Measurements from ENCODE around the gene MS4A10. TPM values are rescaled to one million over a fixed set of nuclear protein-coding genes. Genes with fewer than 3 reads are reported as not detected.

Gene MS4A10
- total RNA-seq (2014; rRNA removed; shearing (Covaris generic)): not detected in 2 replicates
- polyA plus RNA-seq (2016; fragmentation: Nextera tagmentation; extraction: Ambion mirVana): not detected in 2 replicates
- long read RNA-seq: 0 reads

DNA sequence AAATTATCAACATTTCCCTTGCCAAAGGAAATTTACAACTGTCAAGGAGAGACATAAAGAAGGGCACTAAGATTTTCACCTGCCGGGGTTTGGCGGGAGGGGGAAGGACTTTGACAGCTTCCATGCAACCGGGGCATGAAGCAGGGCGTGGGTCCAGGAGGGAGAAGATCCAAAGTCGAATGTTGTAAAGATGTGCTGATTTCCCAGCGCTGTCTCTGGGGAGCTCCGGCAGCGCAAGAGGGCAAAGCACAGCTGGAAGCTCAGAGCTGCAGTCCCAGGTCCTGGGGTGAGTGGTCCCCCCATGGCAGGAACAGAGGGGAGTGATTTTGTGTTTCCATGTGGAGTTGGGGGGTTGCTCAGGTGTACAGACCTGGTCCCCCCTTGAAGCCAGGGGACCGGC lies at the start of gene MS4A10:
Gene MS4A10, plus strand, starts transcription at position 198 of the 400 bp plus-strand sequence. CDS start 5,003 bp downstream, outside the sequence.
- Histone ChIP-seq H3K4me2 (no peak within 1 kb of the TSS), H3K79me2 (replicated peaks; ENCODE audit: insufficient read depth) (no peaks in the 10 kb centered on the region), H4K20me1 (replicated peaks; ENCODE audit: insufficient read depth) (no peaks in the 10 kb centered on the region), H3K27ac (ENCODE audit: low read depth) (no peak within 1 kb of the TSS), H2AFZ (no peak within 1 kb of the TSS), H3F3A (replicated peaks; ENCODE audit: low read depth) (no peaks in the 10 kb centered on the region), H3K4me1 (ENCODE audit: insufficient read depth) (no peaks in the 10 kb centered on the region), H3K9me2 (ENCODE audit: insufficient read depth) (peaks cover 2% of the 10 kb centered on the region; the same call in 1 of the 2 replicates), H3K27me3 (ENCODE audit: insufficient read depth) (no peaks in the 10 kb centered on the region), H3K36me3 (ENCODE audit: insufficient read depth) (no peaks in the 10 kb centered on the region), H3K4me3 (no peak within 1 kb of the TSS)
- peaks cover 4% of the 10 kb centered on the region for H3K27me3 Mint-ChIP-seq (ENCODE audit: insufficient read depth, low read depth, poor library complexity)
- H3K4me3 Mint-ChIP-seq: no peak within 1 kb of the TSS
- DNase-seq (ENCODE audit: low spot score) (no peak), ATAC-seq (no peak)
- peaks cover 2% of the 10 kb centered on the region; the same call in 2 of the 3 replicates for H3K9me3 Mint-ChIP-seq
- H3K27ac Mint-ChIP-seq: no peak within 1 kb of the TSS
- TF ChIP-seq, protein P1, sequence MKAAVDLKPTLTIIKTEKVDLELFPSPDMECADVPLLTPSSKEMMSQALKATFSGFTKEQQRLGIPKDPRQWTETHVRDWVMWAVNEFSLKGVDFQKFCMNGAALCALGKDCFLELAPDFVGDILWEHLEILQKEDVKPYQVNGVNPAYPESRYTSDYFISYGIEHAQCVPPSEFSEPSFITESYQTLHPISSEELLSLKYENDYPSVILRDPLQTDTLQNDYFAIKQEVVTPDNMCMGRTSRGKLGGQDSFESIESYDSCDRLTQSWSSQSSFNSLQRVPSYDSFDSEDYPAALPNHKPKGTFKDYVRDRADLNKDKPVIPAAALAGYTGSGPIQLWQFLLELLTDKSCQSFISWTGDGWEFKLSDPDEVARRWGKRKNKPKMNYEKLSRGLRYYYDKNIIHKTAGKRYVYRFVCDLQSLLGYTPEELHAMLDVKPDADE (IDR thresholded peaks at IDR 0.05): no peak
- TF ChIP-seq ZNF114 (CRISPR knock-in tag; IDR thresholded peaks at IDR 0.05) (no peak), EZH2 (IDR thresholded peaks at IDR 0.05; ENCODE audit: low read depth, unreplicated experiment) (no peak), EZH2phosphoT487 (IDR thresholded peaks at IDR 0.05; ENCODE audit: unreplicated experiment) (no peak), ZNF331 (CRISPR knock-in tag; IDR thresholded peaks at IDR 0.05; ENCODE audit: low read depth) (no peak), JUNB (IDR thresholded peaks at IDR 0.05; ENCODE audit: unreplicated experiment) (no peak), POLR2AphosphoS5 (IDR thresholded peaks at IDR 0.05; ENCODE audit: low read depth) (no peak), STAT1 (IDR thresholded peaks at IDR 0.05; ENCODE audit: unreplicated experiment) (no peak), NANOG (IDR thresholded peaks at IDR 0.05; ENCODE audit: borderline replicate concordance) (no peak), CREB1 (CRISPR knock-in tag; IDR thresholded peaks at IDR 0.05; ENCODE audit: low read depth) (no peak)
- TF ChIP-seq, protein P2, sequence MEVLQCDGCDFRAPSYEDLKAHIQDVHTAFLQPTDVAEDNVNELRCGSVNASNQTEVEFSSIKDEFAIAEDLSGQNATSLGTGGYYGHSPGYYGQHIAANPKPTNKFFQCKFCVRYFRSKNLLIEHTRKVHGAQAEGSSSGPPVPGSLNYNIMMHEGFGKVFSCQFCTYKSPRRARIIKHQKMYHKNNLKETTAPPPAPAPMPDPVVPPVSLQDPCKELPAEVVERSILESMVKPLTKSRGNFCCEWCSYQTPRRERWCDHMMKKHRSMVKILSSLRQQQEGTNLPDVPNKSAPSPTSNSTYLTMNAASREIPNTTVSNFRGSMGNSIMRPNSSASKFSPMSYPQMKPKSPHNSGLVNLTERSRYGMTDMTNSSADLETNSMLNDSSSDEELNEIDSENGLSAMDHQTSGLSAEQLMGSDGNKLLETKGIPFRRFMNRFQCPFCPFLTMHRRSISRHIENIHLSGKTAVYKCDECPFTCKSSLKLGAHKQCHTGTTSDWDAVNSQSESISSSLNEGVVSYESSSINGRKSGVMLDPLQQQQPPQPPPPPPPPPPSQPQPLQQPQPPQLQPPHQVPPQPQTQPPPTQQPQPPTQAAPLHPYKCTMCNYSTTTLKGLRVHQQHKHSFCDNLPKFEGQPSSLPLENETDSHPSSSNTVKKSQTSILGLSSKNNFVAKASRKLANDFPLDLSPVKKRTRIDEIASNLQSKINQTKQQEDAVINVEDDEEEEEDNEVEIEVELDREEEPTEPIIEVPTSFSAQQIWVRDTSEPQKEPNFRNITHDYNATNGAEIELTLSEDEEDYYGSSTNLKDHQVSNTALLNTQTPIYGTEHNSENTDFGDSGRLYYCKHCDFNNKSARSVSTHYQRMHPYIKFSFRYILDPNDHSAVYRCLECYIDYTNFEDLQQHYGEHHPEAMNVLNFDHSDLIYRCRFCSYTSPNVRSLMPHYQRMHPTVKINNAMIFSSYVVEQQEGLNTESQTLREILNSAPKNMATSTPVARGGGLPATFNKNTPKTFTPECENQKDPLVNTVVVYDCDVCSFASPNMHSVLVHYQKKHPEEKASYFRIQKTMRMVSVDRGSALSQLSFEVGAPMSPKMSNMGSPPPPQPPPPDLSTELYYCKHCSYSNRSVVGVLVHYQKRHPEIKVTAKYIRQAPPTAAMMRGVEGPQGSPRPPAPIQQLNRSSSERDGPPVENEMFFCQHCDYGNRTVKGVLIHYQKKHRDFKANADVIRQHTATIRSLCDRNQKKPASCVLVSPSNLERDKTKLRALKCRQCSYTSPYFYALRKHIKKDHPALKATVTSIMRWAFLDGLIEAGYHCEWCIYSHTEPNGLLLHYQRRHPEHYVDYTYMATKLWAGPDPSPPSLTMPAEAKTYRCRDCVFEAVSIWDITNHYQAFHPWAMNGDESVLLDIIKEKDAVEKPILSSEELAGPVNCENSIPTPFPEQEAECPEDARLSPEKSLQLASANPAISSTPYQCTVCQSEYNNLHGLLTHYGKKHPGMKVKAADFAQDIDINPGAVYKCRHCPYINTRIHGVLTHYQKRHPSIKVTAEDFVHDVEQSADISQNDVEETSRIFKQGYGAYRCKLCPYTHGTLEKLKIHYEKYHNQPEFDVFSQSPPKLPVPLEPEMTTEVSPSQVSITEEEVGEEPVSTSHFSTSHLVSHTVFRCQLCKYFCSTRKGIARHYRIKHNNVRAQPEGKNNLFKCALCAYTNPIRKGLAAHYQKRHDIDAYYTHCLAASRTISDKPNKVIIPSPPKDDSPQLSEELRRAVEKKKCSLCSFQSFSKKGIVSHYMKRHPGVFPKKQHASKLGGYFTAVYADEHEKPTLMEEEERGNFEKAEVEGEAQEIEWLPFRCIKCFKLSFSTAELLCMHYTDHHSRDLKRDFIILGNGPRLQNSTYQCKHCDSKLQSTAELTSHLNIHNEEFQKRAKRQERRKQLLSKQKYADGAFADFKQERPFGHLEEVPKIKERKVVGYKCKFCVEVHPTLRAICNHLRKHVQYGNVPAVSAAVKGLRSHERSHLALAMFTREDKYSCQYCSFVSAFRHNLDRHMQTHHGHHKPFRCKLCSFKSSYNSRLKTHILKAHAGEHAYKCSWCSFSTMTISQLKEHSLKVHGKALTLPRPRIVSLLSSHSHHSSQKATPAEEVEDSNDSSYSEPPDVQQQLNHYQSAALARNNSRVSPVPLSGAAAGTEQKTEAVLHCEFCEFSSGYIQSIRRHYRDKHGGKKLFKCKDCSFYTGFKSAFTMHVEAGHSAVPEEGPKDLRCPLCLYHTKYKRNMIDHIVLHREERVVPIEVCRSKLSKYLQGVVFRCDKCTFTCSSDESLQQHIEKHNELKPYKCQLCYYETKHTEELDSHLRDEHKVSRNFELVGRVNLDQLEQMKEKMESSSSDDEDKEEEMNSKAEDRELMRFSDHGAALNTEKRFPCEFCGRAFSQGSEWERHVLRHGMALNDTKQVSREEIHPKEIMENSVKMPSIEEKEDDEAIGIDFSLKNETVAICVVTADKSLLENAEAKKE (CRISPR knock-in tag; IDR thresholded peaks at IDR 0.05): no peak
- TF ChIP-seq, protein P3, sequence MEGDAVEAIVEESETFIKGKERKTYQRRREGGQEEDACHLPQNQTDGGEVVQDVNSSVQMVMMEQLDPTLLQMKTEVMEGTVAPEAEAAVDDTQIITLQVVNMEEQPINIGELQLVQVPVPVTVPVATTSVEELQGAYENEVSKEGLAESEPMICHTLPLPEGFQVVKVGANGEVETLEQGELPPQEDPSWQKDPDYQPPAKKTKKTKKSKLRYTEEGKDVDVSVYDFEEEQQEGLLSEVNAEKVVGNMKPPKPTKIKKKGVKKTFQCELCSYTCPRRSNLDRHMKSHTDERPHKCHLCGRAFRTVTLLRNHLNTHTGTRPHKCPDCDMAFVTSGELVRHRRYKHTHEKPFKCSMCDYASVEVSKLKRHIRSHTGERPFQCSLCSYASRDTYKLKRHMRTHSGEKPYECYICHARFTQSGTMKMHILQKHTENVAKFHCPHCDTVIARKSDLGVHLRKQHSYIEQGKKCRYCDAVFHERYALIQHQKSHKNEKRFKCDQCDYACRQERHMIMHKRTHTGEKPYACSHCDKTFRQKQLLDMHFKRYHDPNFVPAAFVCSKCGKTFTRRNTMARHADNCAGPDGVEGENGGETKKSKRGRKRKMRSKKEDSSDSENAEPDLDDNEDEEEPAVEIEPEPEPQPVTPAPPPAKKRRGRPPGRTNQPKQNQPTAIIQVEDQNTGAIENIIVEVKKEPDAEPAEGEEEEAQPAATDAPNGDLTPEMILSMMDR (conservative IDR thresholded peaks at IDR 0.05; ENCODE audit: low read depth in 2 of 2): no peak
- TF ChIP-seq, protein P4, sequence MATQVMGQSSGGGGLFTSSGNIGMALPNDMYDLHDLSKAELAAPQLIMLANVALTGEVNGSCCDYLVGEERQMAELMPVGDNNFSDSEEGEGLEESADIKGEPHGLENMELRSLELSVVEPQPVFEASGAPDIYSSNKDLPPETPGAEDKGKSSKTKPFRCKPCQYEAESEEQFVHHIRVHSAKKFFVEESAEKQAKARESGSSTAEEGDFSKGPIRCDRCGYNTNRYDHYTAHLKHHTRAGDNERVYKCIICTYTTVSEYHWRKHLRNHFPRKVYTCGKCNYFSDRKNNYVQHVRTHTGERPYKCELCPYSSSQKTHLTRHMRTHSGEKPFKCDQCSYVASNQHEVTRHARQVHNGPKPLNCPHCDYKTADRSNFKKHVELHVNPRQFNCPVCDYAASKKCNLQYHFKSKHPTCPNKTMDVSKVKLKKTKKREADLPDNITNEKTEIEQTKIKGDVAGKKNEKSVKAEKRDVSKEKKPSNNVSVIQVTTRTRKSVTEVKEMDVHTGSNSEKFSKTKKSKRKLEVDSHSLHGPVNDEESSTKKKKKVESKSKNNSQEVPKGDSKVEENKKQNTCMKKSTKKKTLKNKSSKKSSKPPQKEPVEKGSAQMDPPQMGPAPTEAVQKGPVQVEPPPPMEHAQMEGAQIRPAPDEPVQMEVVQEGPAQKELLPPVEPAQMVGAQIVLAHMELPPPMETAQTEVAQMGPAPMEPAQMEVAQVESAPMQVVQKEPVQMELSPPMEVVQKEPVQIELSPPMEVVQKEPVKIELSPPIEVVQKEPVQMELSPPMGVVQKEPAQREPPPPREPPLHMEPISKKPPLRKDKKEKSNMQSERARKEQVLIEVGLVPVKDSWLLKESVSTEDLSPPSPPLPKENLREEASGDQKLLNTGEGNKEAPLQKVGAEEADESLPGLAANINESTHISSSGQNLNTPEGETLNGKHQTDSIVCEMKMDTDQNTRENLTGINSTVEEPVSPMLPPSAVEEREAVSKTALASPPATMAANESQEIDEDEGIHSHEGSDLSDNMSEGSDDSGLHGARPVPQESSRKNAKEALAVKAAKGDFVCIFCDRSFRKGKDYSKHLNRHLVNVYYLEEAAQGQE (IDR thresholded peaks at IDR 0.05; ENCODE audit: unreplicated experiment): no peak
- peaks cover 3% of the 10 kb centered on the region; the same call in 2 of the 3 replicates for H3K36me3 Mint-ChIP-seq (ENCODE audit: low read depth)
- H3K4me1 Mint-ChIP-seq: no peaks in the 10 kb centered on the region

Measured in GM23338 (cell line).